Measurements from ENCODE around the gene SESN1. TPM values are rescaled to one million over a fixed set of nuclear protein-coding genes. Genes with fewer than 3 reads are reported as not detected.

Gene SESN1
- polyA plus RNA-seq, 1 experiment = 29.6 TPM

DNA sequence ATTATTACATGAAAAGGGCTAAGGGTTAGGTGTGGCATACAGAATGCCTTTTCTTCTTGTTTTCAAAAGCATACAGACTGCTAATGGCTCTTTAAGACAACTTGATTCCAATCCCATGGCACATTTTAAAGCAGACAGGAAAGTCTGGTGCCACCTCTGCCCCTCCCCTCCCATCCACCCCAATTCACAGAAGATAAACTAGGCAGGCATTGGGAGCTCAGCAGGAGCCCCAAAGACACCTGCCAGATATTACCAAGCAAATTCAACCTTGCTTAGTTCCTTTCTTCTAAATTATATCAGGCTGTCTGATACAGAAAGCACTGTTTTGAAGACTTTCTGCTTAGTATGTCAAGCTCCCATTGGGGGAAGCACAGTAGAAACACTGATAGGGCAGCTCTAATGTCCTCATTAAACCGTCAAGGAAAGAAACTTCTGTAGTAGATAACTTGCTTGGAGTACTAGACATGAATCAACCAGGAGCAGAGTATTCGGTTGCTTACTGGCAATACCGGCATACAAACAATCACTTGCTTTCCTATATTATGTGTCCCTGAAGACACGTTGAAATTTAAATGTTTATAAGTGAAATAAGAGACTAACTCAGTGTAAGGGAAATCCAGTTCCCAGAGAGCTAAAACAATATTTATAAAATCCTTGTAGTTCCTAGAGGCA lies 13.0 kb downstream of the SESN1 start:
- ChIA-PET POLR2A (no interaction called here), CTCF (interaction anchor here (1.0 kb wide), 1 partner anchor 8 kb away, joined by 6 read pairs; no protein-coding TSS in a partner anchor)
- Histone ChIP-seq H3K27me3 (ENCODE audit: control insufficient read depth, insufficient read depth, low read length) (no peaks in the 10 kb centered on the region), H3K9me3 (ENCODE audit: control insufficient read depth, insufficient read depth, low read length) (no peaks in the 10 kb centered on the region), H3K27ac (ENCODE audit: low read depth, low read length) (no peak overlapping the region), H3K4me3 (ENCODE audit: low read depth, low read length) (no peak overlapping the region)
- TF ChIP-seq, protein P1, sequence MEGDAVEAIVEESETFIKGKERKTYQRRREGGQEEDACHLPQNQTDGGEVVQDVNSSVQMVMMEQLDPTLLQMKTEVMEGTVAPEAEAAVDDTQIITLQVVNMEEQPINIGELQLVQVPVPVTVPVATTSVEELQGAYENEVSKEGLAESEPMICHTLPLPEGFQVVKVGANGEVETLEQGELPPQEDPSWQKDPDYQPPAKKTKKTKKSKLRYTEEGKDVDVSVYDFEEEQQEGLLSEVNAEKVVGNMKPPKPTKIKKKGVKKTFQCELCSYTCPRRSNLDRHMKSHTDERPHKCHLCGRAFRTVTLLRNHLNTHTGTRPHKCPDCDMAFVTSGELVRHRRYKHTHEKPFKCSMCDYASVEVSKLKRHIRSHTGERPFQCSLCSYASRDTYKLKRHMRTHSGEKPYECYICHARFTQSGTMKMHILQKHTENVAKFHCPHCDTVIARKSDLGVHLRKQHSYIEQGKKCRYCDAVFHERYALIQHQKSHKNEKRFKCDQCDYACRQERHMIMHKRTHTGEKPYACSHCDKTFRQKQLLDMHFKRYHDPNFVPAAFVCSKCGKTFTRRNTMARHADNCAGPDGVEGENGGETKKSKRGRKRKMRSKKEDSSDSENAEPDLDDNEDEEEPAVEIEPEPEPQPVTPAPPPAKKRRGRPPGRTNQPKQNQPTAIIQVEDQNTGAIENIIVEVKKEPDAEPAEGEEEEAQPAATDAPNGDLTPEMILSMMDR (IDR thresholded peaks at IDR 0.05; ENCODE audit: low read depth, low read length) = no peak
- DNase-seq (ENCODE audit: low read depth, low spot score) = no peak

DNA sequence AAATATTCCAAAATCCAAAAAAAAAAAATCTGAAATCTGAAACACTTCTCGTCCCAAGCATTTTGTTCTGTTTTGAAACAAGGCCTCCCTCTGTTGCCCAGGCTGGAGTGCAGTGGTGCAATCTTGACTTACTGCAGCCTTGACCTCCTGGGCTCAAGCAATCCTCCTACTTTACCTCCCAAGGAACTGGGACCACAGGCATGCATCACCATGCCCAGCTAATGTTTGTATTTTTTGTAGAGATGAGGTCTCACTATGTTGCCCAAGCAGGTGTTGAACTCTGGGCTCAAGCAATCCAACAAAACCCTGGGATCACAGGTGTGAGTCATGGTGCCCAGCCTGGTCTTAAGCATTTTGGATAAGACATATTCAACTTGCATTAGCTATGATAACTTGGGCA lies 13.6 kb downstream of the SESN1 start:
- Histone ChIP-seq H3K27me3 (ENCODE audit: control insufficient read depth, insufficient read depth, low read length) (no peaks in the 10 kb centered on the region), H3K9me3 (ENCODE audit: control insufficient read depth, insufficient read depth, low read length) (no peaks in the 10 kb centered on the region), H3K4me3 (ENCODE audit: low read depth, low read length) (no peak overlapping the region), H3K27ac (ENCODE audit: low read depth, low read length) (no peak overlapping the region)
- CTCF ChIA-PET = interaction anchor here (1.0 kb wide), 1 partner anchor 8 kb away, joined by 6 read pairs; no protein-coding TSS in a partner anchor
- no peak for DNase-seq (ENCODE audit: low read depth, low spot score)
- POLR2A ChIA-PET = no interaction called here
- TF ChIP-seq, protein P1 (IDR thresholded peaks at IDR 0.05; ENCODE audit: low read depth, low read length) = no peak

DNA sequence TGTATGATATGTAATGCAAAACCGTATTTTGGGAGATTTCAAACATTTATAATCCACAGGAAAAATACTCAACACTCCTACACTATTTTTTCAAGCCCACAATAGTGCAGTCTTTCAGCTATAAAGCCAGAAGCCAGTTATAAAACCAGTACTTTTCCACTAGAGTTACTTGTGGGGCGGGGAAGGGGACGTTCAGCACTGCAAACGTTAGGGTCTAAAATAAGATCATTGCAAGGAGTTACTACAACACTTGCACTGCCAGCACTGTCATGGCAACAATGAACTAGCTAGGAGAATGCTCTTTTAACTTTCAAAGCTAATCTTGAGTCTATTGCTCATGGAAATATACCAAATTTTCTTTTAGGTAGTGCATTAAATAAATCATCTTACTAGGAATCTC lies 14.7 kb downstream of the SESN1 start:
- Histone ChIP-seq H3K27me3 (ENCODE audit: control insufficient read depth, insufficient read depth, low read length) (no peaks in the 10 kb centered on the region), H3K4me3 (ENCODE audit: low read depth, low read length) (no peak overlapping the region), H3K9me3 (ENCODE audit: control insufficient read depth, insufficient read depth, low read length) (no peaks in the 10 kb centered on the region), H3K27ac (ENCODE audit: low read depth, low read length) (no peak overlapping the region)
- ChIA-PET CTCF (interaction anchor here (1.2 kb wide), 1 partner anchor 538 kb away, joined by 4 read pairs; no protein-coding TSS in a partner anchor), POLR2A (interaction anchor here (0.7 kb wide), 1 partner anchor 174 kb away, joined by 4 read pairs; no protein-coding TSS in a partner anchor)
- no peak for DNase-seq (ENCODE audit: low read depth, low spot score)
- TF ChIP-seq, protein P1 (IDR thresholded peaks at IDR 0.05; ENCODE audit: low read depth, low read length) = no peak

DNA sequence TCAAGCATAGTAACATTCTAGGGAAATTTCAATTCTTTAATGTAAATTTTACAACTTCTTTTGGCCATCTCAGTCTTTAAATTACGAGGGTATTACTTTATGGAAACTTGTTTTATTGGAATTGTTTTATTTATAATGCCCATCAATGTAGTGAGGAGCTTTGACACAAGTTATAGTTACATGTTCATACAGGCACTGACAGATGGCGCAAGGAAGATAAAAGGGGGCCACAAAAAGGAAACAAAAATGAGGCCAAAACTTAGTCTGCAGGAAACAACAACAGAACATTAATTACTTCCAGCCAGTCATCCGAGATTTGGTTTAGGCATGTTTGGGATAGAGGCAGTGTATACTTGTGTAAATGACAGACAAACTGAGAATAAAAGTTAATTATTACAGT lies 18.3 kb downstream of the SESN1 start:
- H3K27me3 ChIP-seq (ENCODE audit: control insufficient read depth, insufficient read depth, low read length) = no peaks in the 10 kb centered on the region
- CTCF ChIA-PET = interaction anchor here (0.6 kb wide), 1 partner anchor 120 kb away, joined by 3 read pairs; no protein-coding TSS in a partner anchor
- POLR2A ChIA-PET = no interaction called here
- no peaks in the 10 kb centered on the region for H3K9me3 ChIP-seq (ENCODE audit: control insufficient read depth, insufficient read depth, low read length)
- DNase-seq (ENCODE audit: low read depth, low spot score) = no peak
- TF ChIP-seq, protein P1 (IDR thresholded peaks at IDR 0.05; ENCODE audit: low read depth, low read length) = no peak
- no peak overlapping the region for H3K27ac ChIP-seq (ENCODE audit: low read depth, low read length)
- no peak overlapping the region for H3K4me3 ChIP-seq (ENCODE audit: low read depth, low read length)

DNA sequence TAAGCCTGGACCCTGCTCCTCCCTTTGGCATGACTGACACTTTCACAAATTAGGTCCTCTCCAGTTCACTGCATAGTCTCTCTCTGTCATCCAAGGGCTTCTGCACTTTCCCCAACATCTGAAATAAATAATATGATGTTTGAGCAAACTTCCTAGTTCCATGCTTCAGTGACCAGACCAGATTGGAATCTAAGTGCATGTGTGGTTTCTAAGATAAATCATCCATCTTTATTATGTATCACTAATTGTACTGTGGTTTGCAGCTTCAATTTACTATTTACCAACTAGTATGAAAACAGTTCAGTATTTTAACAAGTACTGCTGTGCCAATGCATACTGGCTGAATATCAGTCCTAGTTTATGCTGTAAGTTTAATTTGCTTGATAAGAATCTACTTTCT lies 18.7 kb downstream of the SESN1 start:
- Histone ChIP-seq H3K27me3 (ENCODE audit: control insufficient read depth, insufficient read depth, low read length) (no peaks in the 10 kb centered on the region), H3K27ac (ENCODE audit: low read depth, low read length) (no peak overlapping the region), H3K9me3 (ENCODE audit: control insufficient read depth, insufficient read depth, low read length) (no peaks in the 10 kb centered on the region), H3K4me3 (ENCODE audit: low read depth, low read length) (no peak overlapping the region)
- TF ChIP-seq, protein P1 (IDR thresholded peaks at IDR 0.05; ENCODE audit: low read depth, low read length) = no peak
- POLR2A ChIA-PET = no interaction called here
- DNase-seq (ENCODE audit: low read depth, low spot score) = no peak
- CTCF ChIA-PET = interaction anchor here (5.8 kb wide), 1 partner anchor 533 kb away, joined by 121 read pairs; no protein-coding TSS in a partner anchor

Measured in AG04450 (cell line).